MG63 (cell line): Measurements from ENCODE around the gene TMEM131L. TPM values are rescaled to one million over a fixed set of nuclear protein-coding genes. Genes with fewer than 3 reads are reported as not detected.

ENCODE experiments used
- DNase-seq: peaks from one replicate; pipeline ENCODE4 v3.0.0-alpha.2; 2020
- H3K27me3 ChIP-seq: fragments of 250-450 bp; sonication (Bioruptor Pico); 2 replicates; pipeline ENCODE4 v1.5.1; 2020; ENCODE audit warnings: mild to moderate bottlenecking, moderate library complexity
- H3K36me3 ChIP-seq: fragments of 250-450 bp; sonication (Bioruptor Pico); 2 replicates; pipeline ENCODE4 v1.5.1; 2020; ENCODE audit warnings: mild to moderate bottlenecking, moderate library complexity
- H3K4me3 ChIP-seq: fragments of 250-450 bp; sonication (Bioruptor Pico); 2 replicates; pipeline ENCODE4 v1.5.1; 2020; ENCODE audit warnings: mild to moderate bottlenecking, moderate library complexity
- H3K9me3 ChIP-seq: fragments of 250-450 bp; sonication (Bioruptor Pico); 2 replicates; pipeline ENCODE4 v1.5.1; 2020; ENCODE audit warnings: mild to moderate bottlenecking, moderate library complexity
- total RNA-seq: library from RNA; depleted of rRNA; stranded (reverse); fragments of >200 nt; shearing (Covaris generic); gene quantifications from 2 replicates; pipeline ENCODE4 v1.2.3, GENCODE V29; 2014; ENCODE audit warnings: low replicate concordance

The TMEM131L gene
- total RNA-seq, 1 experiment from 2014 or later, result 5.5 TPM

DNA sequence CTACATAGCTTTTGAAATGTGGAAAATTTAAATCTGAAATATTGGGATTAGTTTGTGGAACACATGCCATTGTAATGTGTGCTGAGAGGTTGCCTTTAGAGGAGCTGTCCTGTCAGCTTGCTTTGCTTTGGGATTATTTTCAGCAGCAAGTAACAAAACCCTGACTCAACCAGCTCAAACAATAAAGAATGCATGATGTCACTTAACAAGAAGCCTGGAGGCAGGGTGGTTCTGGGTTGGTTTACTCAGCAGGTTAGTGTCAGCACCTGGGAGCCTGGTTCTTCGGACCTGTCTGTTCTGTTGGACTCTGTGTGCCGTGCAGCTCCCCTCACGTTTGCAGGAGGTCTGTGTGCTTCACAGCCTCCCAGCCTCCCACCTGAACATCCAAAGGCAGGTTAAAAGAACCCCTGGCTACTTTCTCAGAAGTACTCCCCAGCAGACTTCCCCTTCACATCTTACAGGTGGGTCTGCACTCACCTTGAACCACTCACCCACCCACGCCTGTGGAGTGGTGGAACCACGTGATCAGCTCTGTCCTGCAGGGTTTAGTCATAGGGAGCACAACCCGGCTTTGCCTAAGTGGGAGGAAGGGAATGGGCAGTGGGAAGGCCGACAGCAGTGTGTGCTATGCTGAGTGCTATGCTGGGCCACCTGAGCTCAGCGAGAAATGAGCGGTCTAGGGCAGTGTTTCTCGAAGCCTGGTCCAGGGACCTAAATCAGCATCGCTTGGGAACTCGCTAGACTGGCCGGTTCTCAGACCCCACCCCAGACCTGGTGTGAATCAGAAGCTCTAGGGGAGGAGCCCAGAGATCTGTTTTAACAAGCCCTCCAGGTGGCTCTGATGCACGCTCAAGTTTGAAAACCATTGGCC is 20.4 kb downstream of the TMEM131L start:
- Histone ChIP-seq H3K36me3 (peaks cover 3% of the 10 kb centered on the region; the same call in 1 of the 2 replicates), H3K4me3 (no peak overlapping the region), H3K9me3 (no peaks in the 10 kb centered on the region), H3K27me3 (no peaks in the 10 kb centered on the region)
- peak; percentile 34 for DNase-seq

DNA sequence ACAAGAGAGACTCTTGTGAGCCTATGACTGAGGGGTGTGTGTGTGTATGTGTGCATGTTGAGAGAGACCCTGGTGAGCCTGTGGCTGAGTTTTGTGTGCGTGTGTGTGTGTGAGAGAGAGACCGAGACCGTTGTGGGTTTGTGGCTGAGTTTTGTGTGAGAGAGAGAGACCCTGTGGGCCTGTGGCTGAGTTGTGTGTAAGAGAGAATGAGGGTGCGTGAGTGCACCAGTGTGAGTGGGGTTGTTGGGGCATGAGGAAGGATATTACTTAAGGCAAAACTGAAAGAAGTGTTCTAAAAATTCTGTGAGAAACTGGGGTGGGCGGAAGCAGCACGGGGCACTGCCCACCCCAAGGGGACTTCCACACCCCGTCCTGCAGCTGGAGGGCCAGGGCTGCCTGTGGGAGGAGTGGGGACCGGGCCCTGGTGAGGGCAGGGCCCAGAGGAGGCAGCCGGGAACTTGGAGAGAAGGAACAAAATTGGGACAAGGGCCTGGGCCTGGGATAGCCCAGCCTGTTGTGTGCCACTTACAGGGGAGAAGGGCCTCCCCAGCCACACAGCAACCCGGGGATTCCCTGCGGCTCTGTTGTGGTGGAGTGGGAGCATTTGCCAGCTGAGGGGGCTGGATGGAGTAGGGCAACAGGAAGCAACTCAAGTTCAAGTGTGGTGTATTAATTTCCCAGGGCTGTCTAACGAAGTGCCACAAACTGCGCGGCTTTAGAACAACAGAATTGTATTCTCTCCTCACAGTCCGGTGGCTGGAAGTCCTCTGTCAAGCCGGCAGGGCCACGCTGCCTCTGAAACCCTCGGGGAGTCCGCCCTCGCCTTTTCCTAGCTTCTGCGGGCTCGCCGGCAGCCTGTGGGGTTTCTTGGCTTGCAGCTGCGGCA is 22.1 kb downstream of the TMEM131L start:
- no peaks in the 10 kb centered on the region for H3K9me3 ChIP-seq
- no peak overlapping the region for H3K4me3 ChIP-seq

GRCh38 chr4:153489856-153490558 is 23.8 kb downstream of the TMEM131L start:
- no peak for DNase-seq
- Histone ChIP-seq H3K36me3 (peaks cover 3% of the 10 kb centered on the region; the same call in 1 of the 2 replicates), H3K27me3 (no peaks in the 10 kb centered on the region), H3K4me3 (no peak overlapping the region), H3K9me3 (no peaks in the 10 kb centered on the region)

More for the DNA sequence above, 22.1 kb downstream of the TMEM131L start:
- H3K36me3 ChIP-seq, result peaks cover 3% of the 10 kb centered on the region; the same call in 1 of the 2 replicates
- DNase-seq, result peak; percentile 29
- H3K27me3 ChIP-seq, result no peaks in the 10 kb centered on the region

DNA sequence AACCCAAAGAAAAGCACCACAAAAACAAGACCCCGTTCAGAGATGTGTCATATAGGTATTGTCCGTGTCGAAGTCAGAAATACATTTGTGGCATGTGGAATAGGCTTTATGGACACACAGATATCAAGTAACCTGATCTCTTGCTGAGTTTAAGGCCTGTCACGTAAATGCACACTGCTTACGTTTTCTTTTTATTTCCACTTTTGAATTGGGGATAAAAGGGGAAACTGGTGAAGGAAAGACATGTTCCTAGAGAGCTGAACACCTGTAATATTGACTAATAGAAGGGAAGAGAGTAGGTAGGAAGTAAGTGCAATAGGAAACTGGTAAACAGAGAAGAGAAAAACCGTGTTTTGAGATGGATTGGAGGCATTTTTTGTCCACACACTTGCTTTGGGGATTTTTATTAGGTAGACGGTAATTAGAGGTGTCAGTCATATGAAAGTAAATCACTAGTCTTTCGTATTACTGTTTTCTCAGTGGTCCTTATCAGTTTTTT is 24.9 kb downstream of the TMEM131L start:
- DNase-seq, result no peak
- Histone ChIP-seq H3K36me3 (peaks cover 3% of the 10 kb centered on the region; the same call in 1 of the 2 replicates), H3K9me3 (no peaks in the 10 kb centered on the region), H3K4me3 (no peak overlapping the region), H3K27me3 (no peaks in the 10 kb centered on the region)

- DNase-seq, result no peak
- H3K36me3 ChIP-seq, result no peaks in the 10 kb centered on the region
- no peaks in the 10 kb centered on the region for H3K27me3 ChIP-seq
- H3K9me3 ChIP-seq, result no peaks in the 10 kb centered on the region
- H3K4me3 ChIP-seq, result no peak overlapping the region
Observed at GRCh38 chr4:153494562-153494961, 28.4 kb downstream of the TMEM131L start.

- H3K9me3 ChIP-seq, result no peaks in the 10 kb centered on the region
- no peak overlapping the region for H3K4me3 ChIP-seq
- H3K27me3 ChIP-seq, result no peaks in the 10 kb centered on the region
- no peaks in the 10 kb centered on the region for H3K36me3 ChIP-seq
- no peak for DNase-seq
Observed at GRCh38 chr4:153495480-153496193, 29.5 kb downstream of the TMEM131L start.

GRCh38 chr4:153497091-153497531 is 31.0 kb downstream of the TMEM131L start:
- no peak overlapping the region for H3K4me3 ChIP-seq
- H3K9me3 ChIP-seq, result no peaks in the 10 kb centered on the region
- DNase-seq, result no peak
- H3K27me3 ChIP-seq, result no peaks in the 10 kb centered on the region
- H3K36me3 ChIP-seq, result no peaks in the 10 kb centered on the region

DNA sequence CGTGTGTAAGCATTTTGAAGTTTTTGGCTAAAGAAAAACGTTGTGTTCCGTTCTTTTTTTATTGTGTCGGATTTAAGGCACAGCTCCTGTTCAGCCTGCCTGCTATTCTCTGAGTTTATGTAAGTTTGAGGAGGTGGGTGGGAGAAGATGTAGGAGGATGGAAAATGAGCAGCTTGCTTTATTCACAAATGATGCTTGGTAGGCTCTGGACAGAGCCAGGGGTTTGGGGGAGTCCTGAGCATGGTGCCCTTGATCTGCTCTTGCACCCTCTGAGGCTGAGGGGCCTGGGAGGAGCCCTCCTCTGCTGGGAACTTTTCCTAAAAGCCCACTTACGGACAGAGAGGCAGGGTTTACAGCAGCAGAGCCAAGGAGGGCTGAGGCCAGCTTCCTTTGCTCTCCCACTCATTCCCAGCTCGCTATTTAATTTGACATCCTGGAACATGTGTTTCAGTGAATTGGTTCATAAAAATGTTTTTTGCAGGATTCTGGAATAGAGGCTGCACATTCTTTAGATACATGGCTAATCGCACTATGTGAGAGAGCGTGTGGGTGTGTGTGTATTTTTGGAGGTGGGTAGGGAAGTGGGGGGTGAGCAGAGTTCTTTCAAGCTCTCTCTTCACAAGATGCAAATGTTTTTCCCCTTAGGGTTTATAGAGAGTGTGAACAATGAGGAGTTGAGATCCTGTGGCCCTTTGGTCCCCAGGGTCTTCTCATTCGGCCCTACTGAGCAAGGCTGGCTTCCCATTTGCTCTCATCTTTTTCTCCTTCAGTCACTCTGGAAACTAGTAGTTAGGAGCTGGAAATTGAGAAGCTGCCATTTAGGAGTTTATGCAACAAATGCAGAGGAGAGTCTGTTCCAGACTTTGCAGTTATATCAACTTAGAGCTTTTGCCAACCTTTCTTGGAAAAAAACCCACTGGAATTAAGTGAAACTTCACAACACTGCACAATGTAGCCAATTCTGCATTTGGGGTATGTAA is 32.1 kb downstream of the TMEM131L start:
- Histone ChIP-seq H3K9me3 (no peaks in the 10 kb centered on the region), H3K4me3 (no peak overlapping the region), H3K36me3 (no peaks in the 10 kb centered on the region), H3K27me3 (no peaks in the 10 kb centered on the region)
- DNase-seq, result no peak

GRCh38 chr4:153499005-153499404 is 32.8 kb downstream of the TMEM131L start:
- Histone ChIP-seq H3K9me3 (no peaks in the 10 kb centered on the region), H3K4me3 (no peak overlapping the region)
- DNase-seq, result no peak

GRCh38 chr4:153501578-153501977 is 35.4 kb downstream of the TMEM131L start:
- H3K27me3 ChIP-seq, result no peaks in the 10 kb centered on the region
- H3K36me3 ChIP-seq, result no peaks in the 10 kb centered on the region
- no peaks in the 10 kb centered on the region for H3K9me3 ChIP-seq
- DNase-seq, result no peak
- no peak overlapping the region for H3K4me3 ChIP-seq

More at GRCh38 chr4:153499005-153499404, 32.8 kb downstream of the TMEM131L start:
- H3K27me3 ChIP-seq, result no peaks in the 10 kb centered on the region
- H3K36me3 ChIP-seq, result no peaks in the 10 kb centered on the region

- no peak for DNase-seq
- H3K4me3 ChIP-seq, result no peak overlapping the region
- no peaks in the 10 kb centered on the region for H3K9me3 ChIP-seq
- no peaks in the 10 kb centered on the region for H3K27me3 ChIP-seq
- no peaks in the 10 kb centered on the region for H3K36me3 ChIP-seq
Observed at GRCh38 chr4:153502584-153502983, 36.4 kb downstream of the TMEM131L start.

DNA sequence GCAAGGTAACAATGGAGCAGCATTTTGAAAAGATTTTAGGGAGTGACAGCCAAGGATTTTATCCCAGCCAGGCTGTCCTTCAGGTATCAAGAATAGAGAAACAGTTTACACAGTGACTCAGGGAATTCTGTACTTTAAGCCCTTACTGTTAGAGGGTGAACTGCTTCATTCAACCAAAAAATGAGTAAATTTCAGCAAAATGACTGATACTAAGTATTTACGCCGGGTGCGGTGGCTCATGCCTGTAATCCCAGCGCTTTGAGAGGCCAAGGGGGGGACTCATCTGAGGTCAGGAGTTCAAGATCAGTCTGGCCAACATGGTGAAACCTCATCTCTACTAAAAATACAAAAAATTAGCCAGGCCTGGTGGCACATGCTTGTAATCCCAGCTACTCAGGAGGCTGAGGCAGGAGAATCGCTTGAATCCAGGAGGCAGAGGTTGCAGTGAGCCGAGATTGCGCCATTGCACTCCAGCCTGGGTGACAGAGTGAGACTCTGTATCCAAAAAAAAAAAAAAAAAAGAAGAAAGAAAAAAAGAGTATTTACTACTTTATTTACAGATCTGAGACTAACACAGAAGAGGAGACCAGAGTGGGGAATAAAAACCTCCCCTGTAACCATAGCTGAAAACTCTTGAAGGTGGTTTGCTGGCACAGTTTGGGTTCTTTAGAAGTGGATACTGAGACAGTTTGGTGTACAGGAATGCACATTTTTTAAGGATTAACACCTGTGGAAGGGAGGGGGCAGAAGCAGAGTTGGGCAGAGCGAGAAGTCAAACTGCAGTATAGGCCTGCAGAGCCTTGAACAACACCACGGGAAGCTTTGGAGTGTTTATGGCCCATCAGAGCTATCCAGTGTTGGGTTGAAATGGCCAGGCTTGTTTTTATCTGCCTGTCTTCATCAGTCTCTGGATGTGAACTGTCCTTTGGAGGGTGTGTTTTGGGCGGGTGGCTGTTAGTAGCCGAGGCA is 40.5 kb downstream of the TMEM131L start:
- no peak overlapping the region for H3K4me3 ChIP-seq
- H3K36me3 ChIP-seq, result no peaks in the 10 kb centered on the region
- H3K9me3 ChIP-seq, result no peaks in the 10 kb centered on the region
- no peaks in the 10 kb centered on the region for H3K27me3 ChIP-seq
- no peak for DNase-seq

DNA sequence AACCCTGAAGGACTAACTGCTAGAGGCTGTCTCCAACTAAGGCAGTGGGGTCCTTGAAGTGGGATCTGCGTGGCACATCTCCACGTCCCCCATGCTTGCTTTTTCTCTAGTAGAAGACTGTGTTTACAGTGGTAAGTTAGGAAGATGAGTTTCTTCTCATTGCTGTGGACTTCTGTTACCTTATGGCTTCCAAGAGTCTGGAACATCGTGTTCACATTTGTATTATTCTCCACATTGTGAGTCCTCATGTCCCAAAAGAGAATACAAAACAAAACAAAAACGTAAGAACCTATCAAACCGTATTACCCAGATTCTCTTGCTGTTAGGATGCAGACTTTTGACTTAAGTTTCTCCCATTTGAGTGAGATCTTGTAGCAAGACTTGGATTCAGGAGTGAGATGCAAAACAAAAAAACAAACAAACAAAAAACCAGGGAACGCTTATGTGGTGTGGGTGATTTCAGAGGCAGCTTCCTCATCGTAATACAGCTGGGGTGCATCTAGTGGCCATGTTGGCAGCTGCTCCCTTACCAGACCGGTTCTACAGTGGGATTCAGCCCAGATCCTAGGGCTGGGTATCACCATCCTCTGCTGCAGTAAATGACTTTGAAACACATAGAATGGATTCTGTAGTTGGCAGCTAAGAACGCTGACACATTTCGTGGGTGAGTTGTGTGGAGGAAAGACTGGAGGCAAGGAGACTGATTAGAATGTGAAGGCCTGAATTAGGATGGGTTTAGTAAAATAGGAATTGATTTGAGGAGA is 41.3 kb downstream of the TMEM131L start:
- Histone ChIP-seq H3K27me3 (no peaks in the 10 kb centered on the region), H3K4me3 (no peak overlapping the region), H3K9me3 (no peaks in the 10 kb centered on the region), H3K36me3 (no peaks in the 10 kb centered on the region)
- DNase-seq, result no peak
